CD14-positive monocyte (primary cell): ENCODE results near the gene DEGS2. TPM values are rescaled to one million over a fixed set of nuclear protein-coding genes. Genes with fewer than 3 reads are reported as not detected.

Experiments used
- DNase-seq, 3 donors: peaks; one replicate each; pipeline ENCODE4 v3.0.0-alpha.2; 2011 to 2022
- H2AFZ ChIP-seq: 2 replicates; pipeline ENCODE4 v1.6.0; 2012; ENCODE audit warnings: mild to moderate bottlenecking, low read depth, low read length, inconsistent platforms; ENCODE audit not compliant: insufficient read depth, poor library complexity, severe bottlenecking
- H3K27ac ChIP-seq, 2 donors: 1 replicate in 1 of 2; 2 replicates in 1 of 2; pipeline ENCODE4 v1.5.1; 2012 to 2013; ENCODE audit warnings: low read length in 2 of 2, control low read depth in 1 of 2, inconsistent platforms in 1 of 2, low read depth in 1 of 2, mild to moderate bottlenecking in 1 of 2
- H3K27me3 ChIP-seq, 2 donors: one replicate each; pipeline versions ENCODE4 v1.6.0 to v1.6.1; 2011 to 2013; ENCODE audit warnings: low read length in 2 of 2; ENCODE audit not compliant: control insufficient read depth in 2 of 2, insufficient read depth in 2 of 2
- H3K36me3 ChIP-seq, 2 donors: replicated peaks in 1 of 2; 1 replicate in 1 of 2; 2 replicates in 1 of 2; pipeline versions ENCODE4 v1.5.1 to v1.6.1; 2012 to 2013; ENCODE audit warnings: low read length in 2 of 2, control low read depth in 1 of 2, inconsistent platforms in 1 of 2, mild to moderate bottlenecking in 1 of 2; ENCODE audit not compliant: insufficient read depth in 2 of 2, control insufficient read depth in 1 of 2
- H3K4me1 ChIP-seq, 2 donors: 1 replicate in 1 of 2; 2 replicates in 1 of 2; pipeline versions ENCODE4 v1.5.1 to v1.6.1; 2012 to 2013; ENCODE audit warnings: low read length in 2 of 2, control low read depth in 1 of 2, inconsistent platforms in 1 of 2, mild to moderate bottlenecking in 1 of 2, moderate library complexity in 1 of 2; ENCODE audit not compliant: insufficient read depth in 2 of 2, control insufficient read depth in 1 of 2
- H3K4me2 ChIP-seq: replicated peaks from 2 replicates; pipeline ENCODE3; 2012; ENCODE audit warnings: low read length, moderate library complexity, mild to moderate bottlenecking; ENCODE audit not compliant: poor library complexity, severe bottlenecking; ENCODE audit errors: extremely low read depth
- H3K4me3 ChIP-seq, 3 experiments: fragments of 200-600 bp in 1 of 3; sonication (generic) in 1 of 3; replicated peaks in 1 of 3; 1 replicate in 2 of 3; 2 replicates in 1 of 3; pipeline ENCODE4 v1.5.1; 2011 to 2013; ENCODE audit warnings: low read length in 3 of 3, mild to moderate bottlenecking in 3 of 3, control low read depth in 2 of 3, low read depth in 2 of 3, inconsistent platforms in 1 of 3, moderate library complexity in 1 of 3
- H3K79me2 ChIP-seq: 2 replicates; pipeline ENCODE4 v1.6.0; 2012; ENCODE audit warnings: mild to moderate bottlenecking, control low read depth, inconsistent platforms, low read length, moderate library complexity; ENCODE audit not compliant: insufficient read depth
- H3K9ac ChIP-seq: 2 replicates; pipeline ENCODE4 v1.6.0; 2017; ENCODE audit warnings: low read length, mild to moderate bottlenecking; ENCODE audit not compliant: insufficient read depth, poor library complexity, severe bottlenecking
- H3K9me3 ChIP-seq, 2 donors: replicated peaks in 1 of 2; 1 replicate in 1 of 2; 2 replicates in 1 of 2; pipeline versions ENCODE4 v1.5.1 to v1.6.1; 2012 to 2013; ENCODE audit warnings: low read length in 2 of 2, control low read depth in 1 of 2; ENCODE audit not compliant: control insufficient read depth in 1 of 2, insufficient read depth in 1 of 2
- H4K20me1 ChIP-seq: 2 replicates; pipeline ENCODE4 v1.6.0; 2012; ENCODE audit warnings: mild to moderate bottlenecking, low read length, control low read depth, moderate library complexity; ENCODE audit not compliant: insufficient read depth
- H3K27ac Mint-ChIP-seq, 7 donors: one replicate each; pipeline ENCODE4 v1.8.0; 2020; ENCODE audit warnings: mild to moderate bottlenecking in 7 of 7, mixed read lengths in 7 of 7, moderate library complexity in 6 of 7, inconsistent platforms in 2 of 7
- H3K27me3 Mint-ChIP-seq, 3 donors: one replicate each; pipeline ENCODE4 v1.8.0; 2021 to 2022; ENCODE audit warnings: low read depth in 3 of 3, mild to moderate bottlenecking in 3 of 3, mixed read lengths in 3 of 3, moderate library complexity in 3 of 3, inconsistent platforms in 1 of 3
- H3K36me3 Mint-ChIP-seq, 2 donors: one replicate each; pipeline ENCODE4 v1.8.0; 2020; ENCODE audit warnings: mixed read lengths in 2 of 2, inconsistent platforms in 1 of 2, mild to moderate bottlenecking in 1 of 2
- H3K4me1 Mint-ChIP-seq: one replicate; pipeline ENCODE4 v1.8.0; 2020; ENCODE audit warnings: mild to moderate bottlenecking, mixed read lengths
- H3K4me3 Mint-ChIP-seq, 2 donors: one replicate each; pipeline ENCODE4 v1.8.0; 2020; ENCODE audit warnings: mild to moderate bottlenecking in 2 of 2, mixed read lengths in 2 of 2, moderate library complexity in 1 of 2
- H3K9me3 Mint-ChIP-seq, 7 donors: one replicate each; pipeline ENCODE4 v1.8.0; 2020 to 2022; ENCODE audit warnings: mixed read lengths in 7 of 7, mild to moderate bottlenecking in 6 of 7, moderate library complexity in 6 of 7, inconsistent platforms in 2 of 7
- CTCF ChIP-seq: fragments of 200-600 bp; IDR thresholded peaks from one replicate; pipeline ENCODE4 v1.8.0; 2022; ENCODE audit warnings: antibody characterized with exemption, mild to moderate bottlenecking
- WGBS: methylation state at CpG from one replicate; pipeline ENCODE4 v1.1.5; 2013; ENCODE audit warnings: missing lambda C conversion rate; ENCODE audit not compliant: insufficient coverage; 5-methylcytosine and 5-hydroxymethylcytosine counted together
- intact Hi-C, 2 donors: fragments of 100-400 bp; cut with micrococcal nuclease; formaldehyde crosslinking; loops; one replicate each; pipeline versions ENCODE4 v1.15.0 to v1.15.1; 2023
- polyA plus RNA-seq, 3 donors: library from polyadenylated mRNA; depleted of rRNA in 1 of 3; unstranded in 2 of 3; stranded (reverse) in 1 of 3; fragments of 300-500 nt in 2 of 3; fragments of >200 nt in 1 of 3; fragmentation: Illumina TruSeq in 2 of 3; gene quantifications; 1 replicate in 2 of 3; 2 replicates in 1 of 3; pipeline ENCODE4 v1.2.3, GENCODE V29; 2012 to 2021

The DEGS2 gene
- polyA plus RNA-seq, 3 donors, result 0.07 to 0.36 TPM; not detected in 1

- H3K9me3 Mint-ChIP-seq, result no peaks in the 10 kb centered on the region
- 38% methylated on average over 11 of the region's 13 CpGs for WGBS
- Histone ChIP-seq H3K4me2 (no peak overlapping the region), H3K27ac (peak overlapping the region in 1 of 2 donors; percentile 69), H2AFZ (peak overlapping the region; percentile 31), H4K20me1 (peaks cover 49% of the 10 kb centered on the region), H3K79me2 (peaks cover 7% of the 10 kb centered on the region), H3K4me1 (peaks cover 27 to 30% of the 10 kb centered on the region in 2 donors), H3K36me3 (peaks cover 15 to 39% of the 10 kb centered on the region in 2 donors), H3K9me3 (no peaks in the 10 kb centered on the region), H3K9ac (no peak overlapping the region), H3K4me3 (no peak overlapping the region), H3K27me3 (no peaks in the 10 kb centered on the region)
- peaks cover 0 to 2% (median 1%) of the 10 kb centered on the region in 3 donors for H3K27me3 Mint-ChIP-seq
- TF ChIP-seq CTCF, result peak; percentile 93
- DNase-seq, result peak; percentile 63 to 73 (median 66)
- peaks cover 33 to 54% of the 10 kb centered on the region in 2 donors for H3K36me3 Mint-ChIP-seq
- no peak overlapping the region for H3K4me3 Mint-ChIP-seq
- peaks cover 40% of the 10 kb centered on the region for H3K4me1 Mint-ChIP-seq
- intact Hi-C loops, result loop anchor here (2.0 to 5.0 kb wide), 4 partner anchors 36 to 126 kb away; partner anchors contain the start of gene EVL (in 1 of the 2)
- peak overlapping the region in 5 of 7 donors; percentile 2 to 91 (median 82) for H3K27ac Mint-ChIP-seq
Measured at GRCh38 chr14:100108042-100108825, 51.2 kb downstream of the DEGS2 start.

GRCh38 chr14:100107236-100107635, 52.2 kb downstream of the DEGS2 start:
- H3K9ac ChIP-seq, result no peak overlapping the region
- H3K4me2 ChIP-seq, result no peak overlapping the region
- no peaks in the 10 kb centered on the region for H3K9me3 Mint-ChIP-seq
- peaks cover 0 to 4% (median 1%) of the 10 kb centered on the region in 3 donors for H3K27me3 Mint-ChIP-seq
- H2AFZ ChIP-seq, result no peak overlapping the region
- 92% methylated on average over 2 of the region's 5 CpGs for WGBS
- no peak for DNase-seq
- H3K27ac ChIP-seq, result peak overlapping the region; percentile 69 to 73
- H3K36me3 Mint-ChIP-seq, result peaks cover 41 to 53% of the 10 kb centered on the region in 2 donors
- H3K79me2 ChIP-seq, result peaks cover 7% of the 10 kb centered on the region
- peaks cover 23 to 48% of the 10 kb centered on the region in 2 donors for H3K36me3 ChIP-seq
- no peak overlapping the region for H3K4me3 Mint-ChIP-seq
- no peak overlapping the region for H3K4me3 ChIP-seq
- peaks cover 27 to 30% of the 10 kb centered on the region in 2 donors for H3K4me1 ChIP-seq
- no peak for TF ChIP-seq CTCF
- peak overlapping the region; percentile 86 to 94 (median 91) for H3K27ac Mint-ChIP-seq
- H3K9me3 ChIP-seq, result no peaks in the 10 kb centered on the region
- H3K27me3 ChIP-seq, result no peaks in the 10 kb centered on the region
- peaks cover 40% of the 10 kb centered on the region for H3K4me1 Mint-ChIP-seq
- intact Hi-C loops, result loop anchor here (5.0 kb wide), 3 partner anchors 35 to 125 kb away; partner anchors contain the start of gene EVL (in 1 of the 2)
- peaks cover 51% of the 10 kb centered on the region for H4K20me1 ChIP-seq
